ENCODE data around the gene GPC5.

GRCh38 chr13:92843549-92843948, 1445.1 kb downstream of the GPC5 start:
- no peak for TF ChIP-seq REST (IDR thresholded peaks at IDR 0.05; ENCODE audit: low read depth)
- TF ChIP-seq EP300 (IDR thresholded peaks at IDR 0.05; ENCODE audit: borderline replicate concordance): peak; percentile 88
- no peak for TF ChIP-seq YY1 (IDR thresholded peaks at IDR 0.05; ENCODE audit: low read depth)
- no peak for TF ChIP-seq TAF1 (IDR thresholded peaks at IDR 0.05; ENCODE audit: low read depth)
- peak; percentile 85 for TF ChIP-seq CEBPB (IDR thresholded peaks at IDR 0.05)
- TF ChIP-seq ZBTB7A (IDR thresholded peaks at IDR 0.05; ENCODE audit: low read depth): no peak
- TF ChIP-seq MAX (IDR thresholded peaks at IDR 0.05): no peak; the same call in 1 of the 2 replicates
- TF ChIP-seq CREB1 (IDR thresholded peaks at IDR 0.05; ENCODE audit: low read depth): no peak
- no peak for TF ChIP-seq EGR1 (IDR thresholded peaks at IDR 0.05)
